Left lobe of liver (tissue), 2 donors: ENCODE measurements around the gene SLC30A4. TPM values are rescaled to one million over a fixed set of nuclear protein-coding genes. Genes with fewer than 3 reads are reported as not detected.

ENCODE experiments used
- ATAC-seq: fragments of 200-7000 bp; cut with Tn5 transposase; one replicate; pipeline ENCODE4 v1.9.1; 2020; ENCODE audit warnings: mild to moderate bottlenecking, moderate library complexity
- DNase-seq: peaks from one replicate; pipeline ENCODE4 v3.0.0-alpha.2; 2020; ENCODE audit warnings: low spot score
- total RNA-seq: library from RNA; stranded (reverse); gene quantifications from one replicate; pipeline ENCODE4 v1.2.1, GENCODE V29; 2021
- donor health status: DM: no; HTN: no; CAD: no; lungs with moderate emphysema.
- donor health status: DM: no; HTN: yes; CAD: no.

Gene SLC30A4
- total RNA-seq, 1 donor from 2014 or later = 3.6 TPM

DNA sequence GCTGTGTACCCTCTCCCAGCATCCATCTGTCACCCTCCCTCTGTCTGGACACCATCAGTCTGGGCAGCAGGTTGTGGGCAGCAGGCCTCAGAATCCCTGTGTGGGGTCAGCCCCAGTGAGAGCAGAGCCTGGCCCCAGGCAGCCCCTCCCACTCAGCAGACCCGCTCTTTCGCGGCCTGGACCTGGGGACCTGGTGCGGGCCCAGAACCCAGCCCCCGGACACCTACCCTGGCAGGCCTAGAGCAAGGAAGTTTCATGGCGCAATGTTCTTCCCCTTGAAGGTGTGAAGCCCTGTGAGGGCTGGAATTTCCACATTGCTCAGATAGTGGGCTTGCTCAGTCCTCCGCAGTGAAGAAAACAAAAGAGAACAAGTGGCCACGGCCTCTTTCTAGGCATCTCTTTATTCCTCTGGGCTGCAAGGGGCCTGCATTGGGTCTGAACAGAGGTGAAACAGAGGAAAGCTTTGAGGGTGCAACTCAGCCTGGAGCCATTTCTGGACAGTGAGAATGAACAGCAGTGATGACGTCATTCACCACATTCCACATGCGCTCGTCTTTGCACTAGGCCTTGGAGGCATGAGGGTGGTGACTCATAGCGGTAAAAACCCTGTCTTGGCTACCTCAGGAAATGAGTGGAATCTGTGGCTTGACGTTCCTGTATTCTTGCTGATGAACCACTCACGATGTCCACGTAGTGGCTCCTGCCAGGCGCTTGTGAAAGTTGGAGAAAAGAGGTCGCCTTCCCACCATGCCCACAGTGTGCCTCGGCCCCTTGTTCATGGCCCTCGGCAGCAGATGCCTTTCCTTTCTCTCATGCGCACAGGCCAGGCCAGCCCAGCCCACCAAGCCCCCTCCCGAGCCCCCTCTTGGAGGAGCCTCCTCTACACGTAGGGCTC lies 66.1 kb downstream of the SLC30A4 start:
- no peak for DNase-seq
- ATAC-seq = no peak

DNA sequence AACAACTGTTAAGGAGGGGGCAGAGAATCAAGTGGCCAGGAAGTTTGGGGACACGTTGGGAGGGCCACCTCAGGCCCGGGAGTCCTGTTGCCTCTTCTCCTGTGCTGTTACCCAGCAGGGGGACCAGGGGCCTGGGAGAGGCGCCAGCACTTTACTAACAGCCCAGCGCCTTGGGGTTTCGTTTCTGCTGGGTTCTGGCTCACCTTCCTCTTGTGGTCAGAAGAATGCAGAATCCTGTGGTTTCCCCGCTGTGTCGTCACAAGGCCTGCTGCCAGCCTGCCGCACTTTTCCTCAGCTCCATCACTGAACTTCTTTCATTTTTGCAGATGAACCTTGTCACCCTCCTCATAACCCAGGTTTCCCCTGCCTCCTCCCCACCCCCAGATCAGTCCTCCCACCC lies 67.7 kb downstream of the SLC30A4 start:
- no peak for DNase-seq
- no peak for ATAC-seq

GRCh38 chr15:45451265-45451664 lies 71.3 kb downstream of the SLC30A4 start:
- ATAC-seq (no peak), DNase-seq (no peak)

GRCh38 chr15:45449916-45450867 lies 72.4 kb downstream of the SLC30A4 start:
- ATAC-seq = no peak
- no peak for DNase-seq

GRCh38 chr15:45449395-45449794 lies 73.2 kb downstream of the SLC30A4 start:
- no peak for ATAC-seq

DNA sequence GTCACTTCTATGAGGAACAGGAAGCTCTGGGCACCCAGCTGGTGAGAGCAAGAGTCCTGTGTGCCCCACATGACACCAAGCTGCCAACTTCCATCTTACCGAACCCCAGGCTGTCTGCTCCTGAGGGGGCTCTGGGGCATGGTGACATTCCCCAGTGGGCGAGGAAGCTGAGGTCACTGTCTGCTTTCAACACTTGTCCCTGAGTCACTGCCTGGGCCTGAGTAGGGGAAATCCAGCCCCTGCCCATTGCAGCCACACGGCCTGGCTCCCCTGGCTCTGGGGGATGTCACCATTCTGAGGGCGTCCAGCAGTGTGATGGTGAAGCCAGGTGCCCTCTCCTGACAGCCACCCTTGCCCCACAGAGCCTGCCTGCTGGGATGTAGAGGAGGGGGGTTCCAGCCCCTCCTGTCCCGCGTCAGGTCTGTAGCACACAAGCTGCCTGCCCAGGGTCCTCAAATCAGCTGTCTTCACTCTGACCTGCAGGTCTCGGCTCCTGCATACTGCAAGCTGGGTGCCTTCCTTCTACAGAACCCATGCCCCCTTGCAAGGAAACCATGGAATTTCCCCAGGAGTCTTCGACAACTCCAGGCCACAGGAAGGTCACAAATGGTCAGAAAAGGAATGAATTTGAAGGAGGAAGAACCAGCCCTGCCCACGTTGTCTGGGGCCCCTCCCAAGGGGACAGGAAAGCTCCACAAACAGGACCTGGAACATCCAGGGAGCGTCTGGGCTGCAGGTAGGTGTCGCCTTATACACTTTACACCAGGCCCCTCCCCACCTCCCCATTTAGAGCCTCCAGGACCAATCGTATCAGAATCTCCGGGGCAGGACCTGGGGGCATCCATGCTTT lies 74.3 kb downstream of the SLC30A4 start:
- no peak for DNase-seq
- no peak for ATAC-seq

More at GRCh38 chr15:45449395-45449794, 73.2 kb downstream of the SLC30A4 start:
- DNase-seq = no peak

GRCh38 chr15:45443645-45444044 lies 78.9 kb downstream of the SLC30A4 start:
- DNase-seq = peak; percentile 6
- no peak for ATAC-seq

DNA sequence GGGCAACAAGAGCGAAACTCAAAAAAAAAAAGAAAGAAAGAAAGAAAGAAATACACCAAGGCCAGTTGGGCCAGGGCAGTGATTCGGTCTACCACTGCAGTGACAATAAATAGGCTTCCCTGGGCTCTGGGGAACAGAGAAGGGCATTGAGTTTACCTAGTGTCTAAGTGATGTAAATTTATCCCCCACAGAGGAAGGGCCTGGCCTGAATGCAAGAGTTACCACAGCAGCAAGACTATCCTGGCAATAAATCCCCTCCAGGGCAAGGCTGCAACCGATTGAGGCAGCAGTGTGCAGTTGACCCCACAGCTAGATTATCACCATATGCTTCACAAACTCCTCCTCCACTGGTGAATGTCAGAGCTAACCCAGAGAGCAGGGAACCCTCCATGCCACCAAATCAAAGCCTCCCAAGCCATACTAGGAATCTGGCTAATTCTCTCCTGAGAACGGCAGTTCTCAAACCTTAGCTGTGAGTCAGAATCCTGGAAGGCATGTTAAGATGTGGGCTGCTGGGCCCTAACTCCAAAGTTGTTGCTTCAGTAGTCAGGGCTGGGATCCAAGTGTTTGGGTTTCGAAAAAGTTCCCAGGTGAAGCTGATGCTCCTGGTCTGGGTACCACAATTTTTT lies 79.9 kb downstream of the SLC30A4 start:
- no peak for ATAC-seq
- DNase-seq = peak; percentile 16

GRCh38 chr15:45441686-45442085 lies 80.9 kb downstream of the SLC30A4 start:
- DNase-seq = no peak

GRCh38 chr15:45441036-45441435 lies 81.5 kb downstream of the SLC30A4 start:
- ATAC-seq (no peak), DNase-seq (no peak)

More at GRCh38 chr15:45441686-45442085, 80.9 kb downstream of the SLC30A4 start:
- no peak for ATAC-seq

DNA sequence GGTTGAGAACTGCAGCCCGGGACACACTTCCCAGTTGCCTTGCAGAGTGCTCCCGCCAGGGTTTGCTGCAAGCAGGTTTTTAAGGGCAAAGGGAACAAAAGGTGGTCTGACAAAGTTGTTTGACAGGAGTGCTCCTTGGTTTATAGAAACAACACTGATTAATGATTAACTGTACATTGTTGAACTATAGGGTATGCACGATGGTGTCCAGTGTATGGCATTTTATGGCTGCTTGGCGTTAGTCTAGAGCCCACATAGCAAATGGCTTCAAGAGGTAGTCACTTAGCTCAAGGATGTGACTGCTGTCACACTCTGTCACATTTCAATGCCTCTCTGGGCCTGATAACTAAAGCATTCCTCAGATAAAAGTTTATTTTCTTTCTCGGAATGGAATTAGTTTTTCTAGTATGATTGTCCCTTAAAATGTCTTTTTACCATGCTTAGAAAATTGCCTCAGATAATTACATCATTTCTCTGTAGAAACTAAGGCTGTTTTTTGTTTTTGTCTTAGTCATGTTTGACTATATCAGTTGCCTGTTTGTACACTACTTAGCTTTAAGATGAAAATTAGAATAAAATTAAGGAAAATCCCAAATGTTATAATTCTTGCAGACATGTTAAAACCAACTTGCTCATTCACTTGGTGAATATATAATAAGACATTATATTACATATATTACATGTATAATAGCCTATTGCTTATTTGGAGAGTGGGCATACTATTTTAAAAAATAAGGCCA lies 82.9 kb downstream of the SLC30A4 start:
- no peak for ATAC-seq
- DNase-seq = no peak

GRCh38 chr15:45435124-45435903 lies 87.2 kb downstream of the SLC30A4 start:
- ATAC-seq = no peak
- DNase-seq = no peak

GRCh38 chr15:45434078-45434567 lies 88.4 kb downstream of the SLC30A4 start:
- ATAC-seq (no peak), DNase-seq (no peak)

DNA sequence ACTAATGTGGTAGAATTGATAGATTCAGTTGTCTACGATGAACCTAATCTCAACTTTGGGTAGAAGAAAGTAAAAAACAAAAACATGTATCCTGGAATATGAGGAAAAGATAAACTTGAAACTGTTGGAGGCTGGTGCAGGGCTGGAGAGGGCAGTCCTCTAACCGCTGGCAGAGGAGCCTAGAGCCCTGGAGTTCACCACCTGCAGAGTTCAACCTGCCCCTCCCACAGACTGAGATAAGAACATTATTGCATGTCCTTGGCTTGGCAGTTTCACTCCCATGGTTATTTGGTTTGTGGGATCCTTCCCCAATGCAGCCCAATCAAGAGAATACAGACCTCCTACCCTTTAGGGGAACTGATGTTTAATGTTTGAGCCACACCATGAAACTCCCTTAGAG lies 91.0 kb downstream of the SLC30A4 start:
- ATAC-seq = peak; percentile 88
- DNase-seq = peak; percentile 67

- ATAC-seq (peak; percentile 96), DNase-seq (peak; percentile 79)
Observed at GRCh38 chr15:45429941-45430792, 92.4 kb downstream of the SLC30A4 start.
